Measurements from ENCODE around the gene CGN. TPM values are rescaled to one million over a fixed set of nuclear protein-coding genes. Genes with fewer than 3 reads are reported as not detected.

Gene CGN
- total and polyA plus RNA-seq, 2 donors (not counting 3 experiments of a cell fraction or from before 2014, with no cell fraction given) = 0.32 to 0.73 TPM

DNA sequence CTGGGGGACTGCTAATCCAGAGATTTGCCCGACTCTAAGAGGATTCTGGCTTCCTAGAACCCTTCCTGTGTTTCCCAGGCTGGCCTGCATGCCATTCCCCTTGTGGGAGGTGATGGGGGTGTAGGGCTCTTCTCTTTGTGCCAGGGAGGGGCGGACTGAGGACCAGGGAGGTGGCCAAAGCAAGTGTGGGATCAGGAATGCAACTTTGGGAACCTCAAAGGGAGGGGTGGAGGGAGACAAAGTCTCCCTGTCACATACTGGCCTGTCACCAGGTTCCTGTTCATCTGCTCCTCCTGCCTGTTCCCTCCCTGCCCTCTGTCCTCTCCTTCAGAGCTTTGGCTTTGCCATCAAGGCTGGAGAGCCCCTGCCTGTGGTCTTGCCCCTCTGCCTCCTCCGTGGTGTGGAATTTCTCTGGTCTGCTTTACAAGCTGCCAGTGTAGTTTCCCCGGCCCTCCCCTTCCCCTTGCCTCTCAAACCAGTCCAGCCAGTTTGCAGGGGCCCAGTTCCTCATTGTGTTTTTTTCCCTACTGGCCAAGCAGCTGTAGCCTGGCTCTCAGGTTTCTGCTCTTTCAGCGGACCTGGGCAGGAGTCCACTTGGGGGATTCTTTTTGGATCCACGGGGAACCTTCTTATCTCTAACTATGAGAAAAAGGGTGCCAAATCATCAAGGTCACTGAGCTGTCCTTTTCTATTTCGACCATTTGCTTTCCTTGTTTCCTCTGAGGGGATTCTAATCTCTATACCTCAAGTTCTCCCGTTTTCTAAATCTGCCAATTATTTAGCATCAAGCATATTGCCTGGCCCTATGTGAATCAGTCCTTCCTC lies 1.8 kb downstream of the CGN start:
- Histone ChIP-seq H3K9me3 (replicated peaks; ENCODE audit: control insufficient read depth, insufficient read depth, low read length) (no peaks in the 10 kb centered on the region), H3K79me2 (ENCODE audit: control insufficient read depth, insufficient read depth, low read length) (no peaks in the 10 kb centered on the region), H3K27me3 (ENCODE audit: control insufficient read depth in 2 of 2, insufficient read depth in 2 of 2, low read length in 2 of 2) (peaks cover 0 to 2% of the 10 kb centered on the region in 2 experiments), H3K4me2 (ENCODE audit: insufficient read depth, low read length) (no peak overlapping the region), H3K9ac (replicated peaks; ENCODE audit: extremely low read depth, insufficient read depth, low read length) (no peak overlapping the region), H3K27ac (ENCODE audit: insufficient read depth, low read depth, low read length) (no peak overlapping the region), H3K36me3 (ENCODE audit: control insufficient read depth in 2 of 2, extremely low read depth in 1 of 2, insufficient read depth in 2 of 2, low read length in 2 of 2) (no peaks in the 10 kb centered on the region), H3K9me1 (replicated peaks; ENCODE audit: control insufficient read depth, extremely low read depth, insufficient read depth, low read length) (no peaks in the 10 kb centered on the region), H3K4me3 (replicated peaks in 1 of 3; ENCODE audit: insufficient read depth in 1 of 3, low read depth in 1 of 3, low read length in 3 of 3) (no peak overlapping the region), H4K20me1 (replicated peaks; ENCODE audit: control insufficient read depth, extremely low read depth, insufficient read depth, low read length) (no peaks in the 10 kb centered on the region), H3K4me1 (ENCODE audit: control insufficient read depth, extremely low read depth, insufficient read depth, low read length) (peaks cover 12% of the 10 kb centered on the region), H2AFZ (ENCODE audit: low read depth, low read length) (no peak overlapping the region)
- ChIA-PET POLR2A (no interaction called here), CTCF (no interaction called here)
- no TSS peak for BruUV-seq (replicated peaks)
- DNase-seq (ENCODE audit: low read depth, low spot score) (no peak), FAIRE-seq (no peak)
- TF ChIP-seq POLR2A (IDR thresholded peaks at IDR 0.05; ENCODE audit: low read depth, low read length) (no peak), EZH2 (IDR thresholded peaks at IDR 0.05; ENCODE audit: borderline replicate concordance, low read depth, low read length, severe bottlenecking) (no peak), MYC (IDR thresholded peaks at IDR 0.05; ENCODE audit: low read depth, low read length) (no peak), GATA2 (IDR thresholded peaks at IDR 0.05; ENCODE audit: insufficient read depth, insufficient read length, low read depth, low read length) (no peak), CTCF (IDR thresholded peaks at IDR 0.05; ENCODE audit: extremely low read depth in 1 of 2, insufficient read depth in 1 of 2, low read depth in 1 of 2, low read length in 2 of 2) (no peak), MAX (IDR thresholded peaks at IDR 0.05; ENCODE audit: insufficient read depth, insufficient read length) (no peak)
- intact Hi-C loops (cut with micrococcal nuclease) = no loop called here
- dilution Hi-C loops (cut with MboI; ENCODE audit: extremely low pct_ligation_motif_present, low sequenced_read_pairs) = no loop called here
